ENCODE measurements around the gene MTOR.

DNA sequence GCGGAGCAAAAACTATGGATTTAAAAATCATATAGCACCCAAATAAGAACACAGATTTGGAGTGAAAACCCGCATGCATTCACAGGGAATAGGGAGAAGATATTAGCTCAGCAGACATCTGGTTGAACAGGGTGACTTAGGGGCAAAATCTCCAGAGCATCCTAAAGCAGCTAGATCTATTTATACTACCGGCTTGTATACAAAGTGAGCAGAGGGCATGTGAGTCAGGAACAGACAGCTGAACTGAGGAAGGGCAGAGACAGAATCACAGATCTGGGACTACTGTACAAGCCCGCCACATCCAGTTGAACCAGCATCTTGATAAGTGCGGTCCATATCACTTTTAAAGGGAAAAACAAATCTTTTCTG lies 127.5 kb downstream of the MTOR start:
- no peak for TF ChIP-seq ZNF274 (IDR thresholded peaks at IDR 0.05; ENCODE audit: insufficient read depth, insufficient read length)
- no peak for TF ChIP-seq ATF7 (IDR thresholded peaks at IDR 0.05; ENCODE audit: low read depth)
- TF ChIP-seq SUPT20H (IDR thresholded peaks at IDR 0.05; ENCODE audit: borderline replicate concordance, control insufficient read depth, low read depth, low read length): no peak
- no peak for TF ChIP-seq SMC3 (IDR thresholded peaks at IDR 0.05; ENCODE audit: borderline replicate concordance, low read length)
- TF ChIP-seq, protein P1, sequence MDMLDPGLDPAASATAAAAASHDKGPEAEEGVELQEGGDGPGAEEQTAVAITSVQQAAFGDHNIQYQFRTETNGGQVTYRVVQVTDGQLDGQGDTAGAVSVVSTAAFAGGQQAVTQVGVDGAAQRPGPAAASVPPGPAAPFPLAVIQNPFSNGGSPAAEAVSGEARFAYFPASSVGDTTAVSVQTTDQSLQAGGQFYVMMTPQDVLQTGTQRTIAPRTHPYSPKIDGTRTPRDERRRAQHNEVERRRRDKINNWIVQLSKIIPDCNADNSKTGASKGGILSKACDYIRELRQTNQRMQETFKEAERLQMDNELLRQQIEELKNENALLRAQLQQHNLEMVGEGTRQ (IDR thresholded peaks at IDR 0.05; ENCODE audit: borderline replicate concordance, low read depth, low read length): no peak
- TF ChIP-seq, protein P2, sequence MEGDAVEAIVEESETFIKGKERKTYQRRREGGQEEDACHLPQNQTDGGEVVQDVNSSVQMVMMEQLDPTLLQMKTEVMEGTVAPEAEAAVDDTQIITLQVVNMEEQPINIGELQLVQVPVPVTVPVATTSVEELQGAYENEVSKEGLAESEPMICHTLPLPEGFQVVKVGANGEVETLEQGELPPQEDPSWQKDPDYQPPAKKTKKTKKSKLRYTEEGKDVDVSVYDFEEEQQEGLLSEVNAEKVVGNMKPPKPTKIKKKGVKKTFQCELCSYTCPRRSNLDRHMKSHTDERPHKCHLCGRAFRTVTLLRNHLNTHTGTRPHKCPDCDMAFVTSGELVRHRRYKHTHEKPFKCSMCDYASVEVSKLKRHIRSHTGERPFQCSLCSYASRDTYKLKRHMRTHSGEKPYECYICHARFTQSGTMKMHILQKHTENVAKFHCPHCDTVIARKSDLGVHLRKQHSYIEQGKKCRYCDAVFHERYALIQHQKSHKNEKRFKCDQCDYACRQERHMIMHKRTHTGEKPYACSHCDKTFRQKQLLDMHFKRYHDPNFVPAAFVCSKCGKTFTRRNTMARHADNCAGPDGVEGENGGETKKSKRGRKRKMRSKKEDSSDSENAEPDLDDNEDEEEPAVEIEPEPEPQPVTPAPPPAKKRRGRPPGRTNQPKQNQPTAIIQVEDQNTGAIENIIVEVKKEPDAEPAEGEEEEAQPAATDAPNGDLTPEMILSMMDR (IDR thresholded peaks at IDR 0.05 in 2 of 3, conservative IDR thresholded peaks at IDR 0.05 in 1 of 3; ENCODE audit: control insufficient read depth in 2 of 3, extremely low read depth in 1 of 3, insufficient read depth in 1 of 3, low read depth in 3 of 3, low read length in 3 of 3): no peak
- TF ChIP-seq SREBF2 (IDR thresholded peaks at IDR 0.05; ENCODE audit: low read length): no peak
- TF ChIP-seq, protein P3, sequence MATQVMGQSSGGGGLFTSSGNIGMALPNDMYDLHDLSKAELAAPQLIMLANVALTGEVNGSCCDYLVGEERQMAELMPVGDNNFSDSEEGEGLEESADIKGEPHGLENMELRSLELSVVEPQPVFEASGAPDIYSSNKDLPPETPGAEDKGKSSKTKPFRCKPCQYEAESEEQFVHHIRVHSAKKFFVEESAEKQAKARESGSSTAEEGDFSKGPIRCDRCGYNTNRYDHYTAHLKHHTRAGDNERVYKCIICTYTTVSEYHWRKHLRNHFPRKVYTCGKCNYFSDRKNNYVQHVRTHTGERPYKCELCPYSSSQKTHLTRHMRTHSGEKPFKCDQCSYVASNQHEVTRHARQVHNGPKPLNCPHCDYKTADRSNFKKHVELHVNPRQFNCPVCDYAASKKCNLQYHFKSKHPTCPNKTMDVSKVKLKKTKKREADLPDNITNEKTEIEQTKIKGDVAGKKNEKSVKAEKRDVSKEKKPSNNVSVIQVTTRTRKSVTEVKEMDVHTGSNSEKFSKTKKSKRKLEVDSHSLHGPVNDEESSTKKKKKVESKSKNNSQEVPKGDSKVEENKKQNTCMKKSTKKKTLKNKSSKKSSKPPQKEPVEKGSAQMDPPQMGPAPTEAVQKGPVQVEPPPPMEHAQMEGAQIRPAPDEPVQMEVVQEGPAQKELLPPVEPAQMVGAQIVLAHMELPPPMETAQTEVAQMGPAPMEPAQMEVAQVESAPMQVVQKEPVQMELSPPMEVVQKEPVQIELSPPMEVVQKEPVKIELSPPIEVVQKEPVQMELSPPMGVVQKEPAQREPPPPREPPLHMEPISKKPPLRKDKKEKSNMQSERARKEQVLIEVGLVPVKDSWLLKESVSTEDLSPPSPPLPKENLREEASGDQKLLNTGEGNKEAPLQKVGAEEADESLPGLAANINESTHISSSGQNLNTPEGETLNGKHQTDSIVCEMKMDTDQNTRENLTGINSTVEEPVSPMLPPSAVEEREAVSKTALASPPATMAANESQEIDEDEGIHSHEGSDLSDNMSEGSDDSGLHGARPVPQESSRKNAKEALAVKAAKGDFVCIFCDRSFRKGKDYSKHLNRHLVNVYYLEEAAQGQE (IDR thresholded peaks at IDR 0.05; ENCODE audit: low read depth, low read length): no peak
- no peak for TF ChIP-seq POLR2AphosphoS5 (IDR thresholded peaks at IDR 0.05; ENCODE audit: low read length)
- TF ChIP-seq, protein P4, sequence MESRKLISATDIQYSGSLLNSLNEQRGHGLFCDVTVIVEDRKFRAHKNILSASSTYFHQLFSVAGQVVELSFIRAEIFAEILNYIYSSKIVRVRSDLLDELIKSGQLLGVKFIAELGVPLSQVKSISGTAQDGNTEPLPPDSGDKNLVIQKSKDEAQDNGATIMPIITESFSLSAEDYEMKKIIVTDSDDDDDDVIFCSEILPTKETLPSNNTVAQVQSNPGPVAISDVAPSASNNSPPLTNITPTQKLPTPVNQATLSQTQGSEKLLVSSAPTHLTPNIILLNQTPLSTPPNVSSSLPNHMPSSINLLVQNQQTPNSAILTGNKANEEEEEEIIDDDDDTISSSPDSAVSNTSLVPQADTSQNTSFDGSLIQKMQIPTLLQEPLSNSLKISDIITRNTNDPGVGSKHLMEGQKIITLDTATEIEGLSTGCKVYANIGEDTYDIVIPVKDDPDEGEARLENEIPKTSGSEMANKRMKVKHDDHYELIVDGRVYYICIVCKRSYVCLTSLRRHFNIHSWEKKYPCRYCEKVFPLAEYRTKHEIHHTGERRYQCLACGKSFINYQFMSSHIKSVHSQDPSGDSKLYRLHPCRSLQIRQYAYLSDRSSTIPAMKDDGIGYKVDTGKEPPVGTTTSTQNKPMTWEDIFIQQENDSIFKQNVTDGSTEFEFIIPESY (IDR thresholded peaks at IDR 0.05): no peak
- TF ChIP-seq, protein P5, sequence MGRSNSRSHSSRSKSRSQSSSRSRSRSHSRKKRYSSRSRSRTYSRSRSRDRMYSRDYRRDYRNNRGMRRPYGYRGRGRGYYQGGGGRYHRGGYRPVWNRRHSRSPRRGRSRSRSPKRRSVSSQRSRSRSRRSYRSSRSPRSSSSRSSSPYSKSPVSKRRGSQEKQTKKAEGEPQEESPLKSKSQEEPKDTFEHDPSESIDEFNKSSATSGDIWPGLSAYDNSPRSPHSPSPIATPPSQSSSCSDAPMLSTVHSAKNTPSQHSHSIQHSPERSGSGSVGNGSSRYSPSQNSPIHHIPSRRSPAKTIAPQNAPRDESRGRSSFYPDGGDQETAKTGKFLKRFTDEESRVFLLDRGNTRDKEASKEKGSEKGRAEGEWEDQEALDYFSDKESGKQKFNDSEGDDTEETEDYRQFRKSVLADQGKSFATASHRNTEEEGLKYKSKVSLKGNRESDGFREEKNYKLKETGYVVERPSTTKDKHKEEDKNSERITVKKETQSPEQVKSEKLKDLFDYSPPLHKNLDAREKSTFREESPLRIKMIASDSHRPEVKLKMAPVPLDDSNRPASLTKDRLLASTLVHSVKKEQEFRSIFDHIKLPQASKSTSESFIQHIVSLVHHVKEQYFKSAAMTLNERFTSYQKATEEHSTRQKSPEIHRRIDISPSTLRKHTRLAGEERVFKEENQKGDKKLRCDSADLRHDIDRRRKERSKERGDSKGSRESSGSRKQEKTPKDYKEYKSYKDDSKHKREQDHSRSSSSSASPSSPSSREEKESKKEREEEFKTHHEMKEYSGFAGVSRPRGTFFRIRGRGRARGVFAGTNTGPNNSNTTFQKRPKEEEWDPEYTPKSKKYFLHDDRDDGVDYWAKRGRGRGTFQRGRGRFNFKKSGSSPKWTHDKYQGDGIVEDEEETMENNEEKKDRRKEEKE (IDR thresholded peaks at IDR 0.05): no peak
